GM12878 (cell line): ENCODE measurements around the gene MXRA7.
"Not testable (repeated sequence)": the region's sequence is repeated elsewhere in the genome, so short reads cannot be mapped to it uniquely, and the experiment has no call there.

Experiments
- BHLHE40 ChIP-seq, 2 experiments: fragments of 450-650 bp in 1 of 2; IDR thresholded peaks; 2 replicates each; pipeline ENCODE4 v1.6.1; 2011 to 2017; ENCODE audit warnings: low read depth in 2 of 2, borderline replicate concordance in 1 of 2, improper control_type of control experiment in 1 of 2, low read length in 1 of 2, mild to moderate bottlenecking in 1 of 2
- EGR1 ChIP-seq, 2 experiments: IDR thresholded peaks; 1 replicate in 1 of 2; 2 replicates in 1 of 2; pipeline ENCODE4 v1.6.1; 2011 to 2012; ENCODE audit warnings: low read depth in 2 of 2, low read length in 2 of 2, borderline replicate concordance in 1 of 2, mild to moderate bottlenecking in 1 of 2, moderate library complexity in 1 of 2
- EZH2 ChIP-seq: IDR thresholded peaks from 2 replicates; pipeline ENCODE4 v1.6.1; 2012; ENCODE audit warnings: low read depth, mild to moderate bottlenecking, control low read depth, inconsistent platforms, low read length, borderline replicate concordance; ENCODE audit not compliant: control insufficient read depth
- LARP7 ChIP-seq: fragments of 450-650 bp; IDR thresholded peaks from 2 replicates; pipeline ENCODE4 v1.6.1; 2017; ENCODE audit warnings: mild to moderate bottlenecking
- MEF2A ChIP-seq: IDR thresholded peaks from 2 replicates; pipeline ENCODE4 v1.6.1; 2011; ENCODE audit warnings: low read depth, mild to moderate bottlenecking, low read length, moderate library complexity; ENCODE audit not compliant: insufficient read depth
- TCF12 ChIP-seq: IDR thresholded peaks from 2 replicates; pipeline ENCODE4 v1.6.1; 2011; ENCODE audit warnings: low read depth, mild to moderate bottlenecking, low read length

DNA sequence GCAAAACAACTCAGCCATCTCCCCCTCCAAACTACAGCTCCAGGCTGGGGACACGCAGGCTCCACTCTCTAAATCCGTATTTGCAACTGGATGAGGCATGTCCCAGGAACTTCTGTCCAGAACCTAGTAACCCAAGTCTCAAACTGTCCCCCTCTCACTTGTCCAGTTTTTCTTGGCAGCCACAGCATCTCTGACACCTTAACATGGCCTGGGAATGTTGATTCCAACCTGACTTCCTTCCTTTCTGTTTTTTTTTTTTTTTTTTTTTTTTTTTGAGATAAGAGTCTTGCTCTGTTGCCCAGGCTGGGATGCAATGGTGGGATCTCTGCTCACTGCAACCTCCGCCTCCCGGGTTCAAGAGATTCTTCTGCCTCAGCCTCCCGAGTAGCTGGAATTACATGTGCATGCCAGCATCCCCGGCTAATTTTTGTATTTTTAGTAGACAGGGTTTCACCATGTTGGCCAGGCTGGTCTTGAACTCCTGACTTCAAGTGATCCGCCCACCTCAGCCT is 12.2 kb downstream of the MXRA7 start:
- not testable (repeated sequence) for TF ChIP-seq TCF12; EZH2; LARP7; BHLHE40 (IDR thresholded peaks at IDR 0.05; ENCODE audit: borderline replicate concordance in 1 of 2, low read depth in 2 of 2, low read length in 1 of 2); MEF2A; EGR1 (IDR thresholded peaks at IDR 0.05; ENCODE audit: borderline replicate concordance in 1 of 2, low read depth in 2 of 2, low read length in 2 of 2)
